A673 (cell line): ENCODE data around the gene PRR30.

Source experiments
- EZH2 ChIP-seq: fragments of 200-600 bp; sonication (generic); IDR thresholded peaks from 2 replicates; pipeline ENCODE4 v1.6.1; 2017; ENCODE audit warnings: borderline replicate concordance, low read depth, mild to moderate bottlenecking, mixed read lengths, antibody characterized with exemption, low read length; ENCODE audit not compliant: poor library complexity, severe bottlenecking
- TF ChIP-seq, protein P1 (sequence below): fragments of 300-800, 200-600 bp; sonication (generic); conservative IDR thresholded peaks from 2 replicates; pipeline ENCODE4 v1.5.1; 2017; ENCODE audit warnings: low read depth, mild to moderate bottlenecking, antibody characterized with exemption, low read length, moderate library complexity, mixed read lengths

DNA sequence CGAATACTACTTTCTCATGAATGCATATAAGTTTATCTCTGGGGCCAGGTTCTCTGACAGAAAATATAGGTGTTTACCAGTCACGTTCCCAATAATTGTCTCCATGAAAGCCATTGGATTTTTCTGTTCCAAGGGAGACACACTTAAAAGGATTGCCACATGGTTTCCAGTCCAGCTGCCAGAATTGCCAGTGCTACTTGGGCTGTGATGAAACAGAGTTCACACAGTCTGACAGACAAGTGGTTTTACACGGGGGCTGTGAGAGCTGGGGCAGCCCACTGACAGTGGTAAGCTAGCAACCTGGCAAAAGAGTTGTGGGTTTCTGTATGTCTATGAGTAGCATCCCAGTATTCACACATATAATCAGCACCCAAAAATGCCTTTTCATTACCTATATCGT, 44.9 kb upstream of the PRR30 start:
- TF ChIP-seq, protein P1, sequence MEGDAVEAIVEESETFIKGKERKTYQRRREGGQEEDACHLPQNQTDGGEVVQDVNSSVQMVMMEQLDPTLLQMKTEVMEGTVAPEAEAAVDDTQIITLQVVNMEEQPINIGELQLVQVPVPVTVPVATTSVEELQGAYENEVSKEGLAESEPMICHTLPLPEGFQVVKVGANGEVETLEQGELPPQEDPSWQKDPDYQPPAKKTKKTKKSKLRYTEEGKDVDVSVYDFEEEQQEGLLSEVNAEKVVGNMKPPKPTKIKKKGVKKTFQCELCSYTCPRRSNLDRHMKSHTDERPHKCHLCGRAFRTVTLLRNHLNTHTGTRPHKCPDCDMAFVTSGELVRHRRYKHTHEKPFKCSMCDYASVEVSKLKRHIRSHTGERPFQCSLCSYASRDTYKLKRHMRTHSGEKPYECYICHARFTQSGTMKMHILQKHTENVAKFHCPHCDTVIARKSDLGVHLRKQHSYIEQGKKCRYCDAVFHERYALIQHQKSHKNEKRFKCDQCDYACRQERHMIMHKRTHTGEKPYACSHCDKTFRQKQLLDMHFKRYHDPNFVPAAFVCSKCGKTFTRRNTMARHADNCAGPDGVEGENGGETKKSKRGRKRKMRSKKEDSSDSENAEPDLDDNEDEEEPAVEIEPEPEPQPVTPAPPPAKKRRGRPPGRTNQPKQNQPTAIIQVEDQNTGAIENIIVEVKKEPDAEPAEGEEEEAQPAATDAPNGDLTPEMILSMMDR: no peak
- TF ChIP-seq EZH2: no peak
